Measurements from ENCODE around the gene SETD2. TPM values are rescaled to one million over a fixed set of nuclear protein-coding genes. Genes with fewer than 3 reads are reported as not detected.

Gene SETD2
- total RNA-seq, 4 donors from 2014 or later: 70.3 to 92.1 (median 87.3) TPM

- Histone ChIP-seq H3K36me3 (no peaks in the 10 kb centered on the region), H3K4me1 (no peaks in the 10 kb centered on the region), H3K27me3 (no peaks in the 10 kb centered on the region), H3K9me3 (no peaks in the 10 kb centered on the region), H3K27ac (no peak overlapping the region), H3K4me3 (no peak overlapping the region)
- intact Hi-C loops (cut with DNase I; ENCODE audit: low total_unique reads): no loop called here
- TF ChIP-seq POLR2A (IDR thresholded peaks at IDR 0.05) (no peak), CTCF (IDR thresholded peaks at IDR 0.05) (no peak)
- no peak for DNase-seq
Measured at GRCh38 chr3:46986782-46987310, 177.1 kb downstream of the SETD2 start.

GRCh38 chr3:46986055-46986730 is 177.7 kb downstream of the SETD2 start:
- DNase-seq: no peak
- H3K9me3 ChIP-seq: no peaks in the 10 kb centered on the region
- no peaks in the 10 kb centered on the region for H3K27me3 ChIP-seq
- no peaks in the 10 kb centered on the region for H3K36me3 ChIP-seq
- intact Hi-C loops (cut with DNase I; ENCODE audit: low total_unique reads): no loop called here
- H3K4me1 ChIP-seq: no peaks in the 10 kb centered on the region
- no peak overlapping the region for H3K4me3 ChIP-seq
- no peak overlapping the region for H3K27ac ChIP-seq
- no peak for TF ChIP-seq CTCF (IDR thresholded peaks at IDR 0.05)
- TF ChIP-seq POLR2A (IDR thresholded peaks at IDR 0.05): no peak

GRCh38 chr3:46985588-46985987 is 178.3 kb downstream of the SETD2 start:
- no peak overlapping the region for H3K4me3 ChIP-seq
- H3K36me3 ChIP-seq: no peaks in the 10 kb centered on the region
- no peak for DNase-seq
- no peaks in the 10 kb centered on the region for H3K4me1 ChIP-seq
- no peaks in the 10 kb centered on the region for H3K9me3 ChIP-seq
- no peaks in the 10 kb centered on the region for H3K27me3 ChIP-seq
- TF ChIP-seq CTCF (IDR thresholded peaks at IDR 0.05): no peak
- TF ChIP-seq POLR2A (IDR thresholded peaks at IDR 0.05): no peak
- H3K27ac ChIP-seq: no peak overlapping the region
- intact Hi-C loops (cut with DNase I; ENCODE audit: low total_unique reads): no loop called here

- Histone ChIP-seq H3K4me1 (no peaks in the 10 kb centered on the region), H3K4me3 (no peak overlapping the region), H3K36me3 (no peaks in the 10 kb centered on the region), H3K27me3 (no peaks in the 10 kb centered on the region), H3K27ac (no peak overlapping the region), H3K9me3 (no peaks in the 10 kb centered on the region)
- intact Hi-C loops (cut with DNase I; ENCODE audit: low total_unique reads): no loop called here
- DNase-seq: no peak
- TF ChIP-seq CTCF (IDR thresholded peaks at IDR 0.05) (no peak), POLR2A (IDR thresholded peaks at IDR 0.05) (no peak)
Measured at GRCh38 chr3:46984591-46985459, 179.1 kb downstream of the SETD2 start.

- intact Hi-C loops (cut with DNase I; ENCODE audit: low total_unique reads): no loop called here
- H3K27me3 ChIP-seq: no peaks in the 10 kb centered on the region
- H3K4me1 ChIP-seq: peaks cover 0 to 6% of the 10 kb centered on the region in 2 donors
- H3K36me3 ChIP-seq: no peaks in the 10 kb centered on the region
- TF ChIP-seq CTCF (IDR thresholded peaks at IDR 0.05): no peak
- TF ChIP-seq POLR2A (IDR thresholded peaks at IDR 0.05): no peak
- H3K27ac ChIP-seq: peak overlapping the region in 1 of 2 donors; percentile 36
- H3K4me3 ChIP-seq: no peak overlapping the region
- no peaks in the 10 kb centered on the region for H3K9me3 ChIP-seq
- no peak for DNase-seq
Measured at GRCh38 chr3:46982546-46982945, 181.4 kb downstream of the SETD2 start.

Measured in uterus (tissue), 4 donors.